SK-N-MC (cell line): Measurements from ENCODE around the gene JAM2.

Experiments used
- DNase-seq: peaks from one replicate; pipeline ENCODE4 v3.0.0-alpha.2; 2011; ENCODE audit warnings: low read depth, low spot score
- H3K27ac ChIP-seq: fragments of 200-600 bp; sonication (generic); 2 replicates; pipeline ENCODE4 v1.5.1; 2016; ENCODE audit warnings: mixed run types
- H3K36me3 ChIP-seq: fragments of 200-600 bp; sonication (generic); 2 replicates; pipeline ENCODE4 v1.6.1; 2017; ENCODE audit warnings: antibody characterized with exemption, low read length, mixed read lengths; ENCODE audit not compliant: insufficient read depth
- H3K4me3 ChIP-seq: fragments of 200-600 bp; sonication (generic); 2 replicates; pipeline ENCODE4 v1.5.1; 2016
- H3K9ac ChIP-seq: fragments of 200-600 bp; sonication (generic); 2 replicates; pipeline ENCODE4 v1.8.0; 2017; ENCODE audit warnings: mixed run types, mixed read lengths; ENCODE audit not compliant: insufficient read length
- H3K9me3 ChIP-seq: fragments of 200-600 bp; sonication (generic); 2 replicates; pipeline ENCODE4 v1.6.1; 2017; ENCODE audit warnings: low read depth, mild to moderate bottlenecking, antibody characterized with exemption, low read length, moderate library complexity, mixed read lengths
- EZH2 ChIP-seq: fragments of 200-600 bp; sonication (generic); IDR thresholded peaks from one replicate; pipeline ENCODE4 v1.6.1; 2017; ENCODE audit warnings: antibody characterized with exemption
- FOXP2 ChIP-seq: optimal IDR thresholded peaks from 2 replicates; pipeline ENCODE3; 2011; ENCODE audit warnings: mild to moderate bottlenecking, moderate library complexity; ENCODE audit not compliant: insufficient read depth; ENCODE audit errors: extremely low read length, control extremely low read depth
- POLR2AphosphoS5 ChIP-seq: IDR thresholded peaks from 2 replicates; pipeline ENCODE4 v1.6.1; 2012; ENCODE audit warnings: mild to moderate bottlenecking, low read depth, low read length, borderline replicate concordance

Gene JAM2

DNA sequence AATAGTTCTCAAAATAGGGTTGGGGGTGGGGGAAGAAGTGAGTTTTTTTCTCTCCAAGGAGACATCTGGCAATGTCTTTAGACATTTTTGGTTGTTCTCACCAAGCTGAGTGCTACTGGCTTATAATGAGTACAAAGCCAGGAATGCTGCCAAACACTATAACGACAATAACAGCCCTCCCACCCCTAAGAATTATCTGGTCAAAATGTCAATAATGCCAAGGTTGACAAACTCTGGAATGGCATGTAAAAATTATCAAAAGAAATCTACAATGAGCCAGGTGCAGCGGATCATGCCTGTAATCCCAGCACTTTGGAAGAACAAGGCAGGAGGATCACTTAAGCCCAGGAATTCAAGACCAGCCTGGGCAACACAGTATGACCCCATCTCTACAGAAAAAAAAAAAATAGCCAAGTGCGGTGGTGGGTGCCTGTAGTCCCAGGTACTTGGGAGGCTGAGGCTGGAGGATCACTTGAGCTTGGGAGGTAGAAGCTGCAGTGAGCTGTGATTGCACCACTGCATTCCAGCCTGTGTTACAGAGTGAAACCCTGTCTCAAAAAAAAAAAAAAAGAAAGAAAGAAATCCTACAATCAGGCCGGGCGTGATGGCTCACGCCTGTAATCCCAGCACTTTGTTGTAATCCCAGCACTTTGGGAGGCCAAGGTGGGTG lies 93.2 kb downstream of the JAM2 start:
- Histone ChIP-seq H3K27ac (no peak overlapping the region), H3K4me3 (no peak overlapping the region), H3K9ac (no peak overlapping the region), H3K36me3 (peaks cover 30% of the 10 kb centered on the region), H3K9me3 (no peaks in the 10 kb centered on the region)
- TF ChIP-seq FOXP2 (no peak), POLR2AphosphoS5 (no peak), EZH2 (no peak)
- no peak for DNase-seq

- Histone ChIP-seq H3K9me3 (no peaks in the 10 kb centered on the region), H3K36me3 (peaks cover 12% of the 10 kb centered on the region), H3K9ac (peak overlapping the region; percentile 100), H3K4me3 (peak overlapping the region; percentile 89), H3K27ac (peak overlapping the region; percentile 87)
- no peak for TF ChIP-seq EZH2
- TF ChIP-seq POLR2AphosphoS5 = no peak
- no peak for TF ChIP-seq FOXP2
- DNase-seq = no peak
These were observed 95.0 kb downstream of the JAM2 start for GRCh38 chr21:25733859-25734653.

DNA sequence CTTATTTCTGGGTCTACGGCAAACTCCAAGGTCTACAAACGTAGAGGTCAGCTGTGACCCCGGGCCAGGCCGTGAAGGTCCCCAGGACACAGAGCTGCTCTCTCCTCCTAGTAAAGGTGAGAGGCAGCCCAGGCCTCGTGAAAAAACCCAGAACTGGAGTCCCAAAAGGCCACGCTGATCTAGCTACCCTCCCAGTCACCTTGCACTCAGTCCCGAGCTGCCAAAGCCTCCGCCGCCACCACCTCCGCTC lies 95.5 kb downstream of the JAM2 start:
- peak; percentile 45 for TF ChIP-seq FOXP2
- no peak for TF ChIP-seq EZH2
- Histone ChIP-seq H3K9me3 (no peaks in the 10 kb centered on the region), H3K27ac (peak overlapping the region; percentile 87), H3K36me3 (peaks cover 7% of the 10 kb centered on the region), H3K4me3 (peak overlapping the region; percentile 89), H3K9ac (peak overlapping the region; percentile 100)
- DNase-seq = no peak

DNA sequence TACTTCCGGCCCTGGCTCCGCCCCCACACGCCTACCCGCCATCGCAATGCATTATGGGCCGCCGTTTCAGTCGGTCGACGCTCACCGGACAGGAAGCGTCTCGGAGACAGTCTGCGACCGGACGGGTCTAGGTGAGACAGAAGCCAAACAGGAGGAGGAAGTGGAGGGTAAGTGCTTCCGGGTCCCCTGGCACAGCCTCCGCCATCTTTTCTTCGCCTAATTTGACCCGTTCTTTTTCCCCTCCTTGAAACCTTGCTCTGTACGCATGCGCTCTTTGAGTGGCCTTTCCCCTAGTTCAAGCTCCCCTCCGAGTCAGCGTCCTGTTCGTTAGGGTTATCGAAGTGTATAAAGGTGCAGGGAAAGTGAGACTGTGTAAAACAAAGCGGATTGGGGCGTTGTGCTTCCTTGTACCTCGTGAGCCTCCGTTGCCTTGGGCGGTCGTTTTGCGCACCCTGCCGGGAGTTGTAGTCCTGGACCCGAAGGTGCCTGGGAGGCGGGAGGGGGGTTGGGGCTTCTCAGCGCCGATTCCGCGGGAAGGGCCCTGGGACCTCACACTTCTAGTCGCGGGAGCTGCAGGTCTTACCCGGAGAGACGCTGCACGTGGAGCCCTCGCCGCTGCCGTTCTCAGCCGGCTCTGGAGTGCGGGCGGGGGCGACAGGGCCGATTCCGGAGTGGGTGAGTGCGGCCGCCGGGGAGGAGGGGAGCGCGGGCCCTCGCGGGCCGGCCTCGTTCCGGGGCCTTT lies 96.0 kb downstream of the JAM2 start, which contains the start of the genes ATP5PF and GABPA:
Gene ATP5PF, minus strand, starts transcription at position 1 of the 742 bp plus-strand sequence. CDS start 5,110 bp downstream, outside the sequence.
Gene GABPA, plus strand, starts transcription at position 69 of the 742 bp plus-strand sequence. CDS start 6,627 bp downstream, outside the sequence.
- Histone ChIP-seq H3K9me3 (no peaks in the 10 kb centered on the region), H3K9ac (peak within 1 kb of the TSS; percentile 100), H3K4me3 (peak within 1 kb of the TSS; percentile 89), H3K36me3 (peaks cover 2% of the 10 kb centered on the region), H3K27ac (peak within 1 kb of the TSS; percentile 99)
- TF ChIP-seq EZH2 (no peak), POLR2AphosphoS5 (peak; percentile 98), FOXP2 (no peak)
- DNase-seq = peak; percentile 93

- H3K27ac ChIP-seq = peak overlapping the region; percentile 99
- TF ChIP-seq POLR2AphosphoS5 (no peak), EZH2 (no peak), FOXP2 (no peak)
- peak overlapping the region; percentile 89 for H3K4me3 ChIP-seq
- H3K9ac ChIP-seq = peak overlapping the region; percentile 100
- peak; percentile 14 for DNase-seq
- no peaks in the 10 kb centered on the region for H3K9me3 ChIP-seq
- no peaks in the 10 kb centered on the region; the same call in none of the 2 replicates for H3K36me3 ChIP-seq
These were observed 96.9 kb downstream of the JAM2 start for GRCh38 chr21:25735646-25736597.

GRCh38 chr21:25737421-25737820 lies 98.4 kb downstream of the JAM2 start:
- peak overlapping the region; percentile 99; the same call in 1 of the 2 replicates for H3K27ac ChIP-seq

GRCh38 chr21:25742900-25743299 lies 103.8 kb downstream of the JAM2 start:
- H3K36me3 ChIP-seq = peaks cover 25% of the 10 kb centered on the region
- no peaks in the 10 kb centered on the region for H3K9me3 ChIP-seq
- no peak for DNase-seq
- no peak overlapping the region for H3K4me3 ChIP-seq
- no peak overlapping the region for H3K27ac ChIP-seq
- TF ChIP-seq POLR2AphosphoS5 (no peak), EZH2 (no peak), FOXP2 (no peak)
- no peak overlapping the region for H3K9ac ChIP-seq

More at GRCh38 chr21:25737421-25737820, 98.4 kb downstream of the JAM2 start:
- peak overlapping the region; percentile 89 for H3K4me3 ChIP-seq
- H3K9ac ChIP-seq = peak overlapping the region; percentile 100
- no peaks in the 10 kb centered on the region for H3K9me3 ChIP-seq
- no peak for TF ChIP-seq POLR2AphosphoS5
- TF ChIP-seq EZH2 = no peak
- no peak for TF ChIP-seq FOXP2
- no peak for DNase-seq
- H3K36me3 ChIP-seq = peaks cover 2% of the 10 kb centered on the region
